HEK293 (cell line): ENCODE measurements around the gene TTLL11.

Source experiments
- CTCF ChIA-PET: fragments of 350-600 bp; formaldehyde crosslinking; extraction: SDS; loops from one replicate; lab custom pipeline; 2021; ENCODE audit warnings: antibody characterized with exemption; lab: Yijun Ruan, JAX
- POLR2A ChIA-PET: fragments of 300-600 bp; formaldehyde crosslinking; extraction: SDS; loops from one replicate; lab custom pipeline; 2020; ENCODE audit warnings: antibody characterized with exemption, inconsistent platforms; lab: Yijun Ruan, JAX
- H3K27ac ChIP-seq: fragments of 200-500 bp; sonication (Bioruptor generic); 2 replicates; pipeline ENCODE4 v1.5.1; 2014; ENCODE audit warnings: low read depth, low read length, control low read depth, inconsistent platforms; ENCODE audit errors: extremely low read depth
- H3K36me3 ChIP-seq, 2 experiments: fragments of 200-500 bp in 1 of 2; sonication (Bioruptor generic) in 1 of 2; 1 replicate in 1 of 2; 2 replicates in 1 of 2; pipeline ENCODE4 v1.5.1; 2014 to 2017; ENCODE audit warnings: inconsistent platforms in 2 of 2, low read length in 2 of 2; ENCODE audit not compliant: control insufficient read depth in 2 of 2, insufficient read depth in 1 of 2
- H3K4me1 ChIP-seq: fragments of 200-500 bp; sonication (Bioruptor generic); 2 replicates; pipeline ENCODE4 v1.5.1; 2014; ENCODE audit warnings: mild to moderate bottlenecking, low read length, inconsistent platforms; ENCODE audit not compliant: control insufficient read depth, insufficient read depth
- H3K4me3 ChIP-seq: 2 replicates; pipeline ENCODE4 v1.5.1; 2011; ENCODE audit warnings: low read depth, mild to moderate bottlenecking, control low read depth, low read length, moderate library complexity
- H3K9me3 ChIP-seq: fragments of 200-500 bp; sonication (Bioruptor generic); 2 replicates; pipeline ENCODE4 v1.5.1; 2014; ENCODE audit warnings: low read depth, low read length, inconsistent platforms; ENCODE audit not compliant: control insufficient read depth, insufficient read depth
- BCL11B ChIP-seq: fragments of 450-650 bp; formaldehyde crosslinking; IDR thresholded peaks from 2 replicates; pipeline ENCODE4 v1.5.1; 2016; ENCODE audit warnings: low read depth, missing biosample characterization, missing genetic modification characterization
- KLF16 ChIP-seq: fragments of 450-650 bp; formaldehyde crosslinking; IDR thresholded peaks from 2 replicates; pipeline ENCODE4 v1.5.1; 2017; ENCODE audit warnings: missing biosample characterization, missing genetic modification characterization
- OVOL3 ChIP-seq: fragments of 450-650 bp; formaldehyde crosslinking; IDR thresholded peaks from 2 replicates; pipeline ENCODE4 v1.5.1; 2016; ENCODE audit warnings: missing biosample characterization, missing genetic modification characterization
- PRDM1 ChIP-seq: fragments of 450-650 bp; formaldehyde crosslinking; IDR thresholded peaks from 2 replicates; pipeline ENCODE4; 2016; ENCODE audit warnings: missing biosample characterization, missing genetic modification characterization
- SP7 ChIP-seq: fragments of 450-650 bp; formaldehyde crosslinking; IDR thresholded peaks from 2 replicates; pipeline ENCODE4 v1.5.1; 2016; ENCODE audit warnings: missing biosample characterization, missing genetic modification characterization
- ZBTB48 ChIP-seq: fragments of 450-650 bp; formaldehyde crosslinking; IDR thresholded peaks from 2 replicates; pipeline ENCODE4 v1.5.1; 2016; ENCODE audit warnings: missing biosample characterization, missing genetic modification characterization
- ZEB2 ChIP-seq: fragments of 450-650 bp; formaldehyde crosslinking; IDR thresholded peaks from 2 replicates; pipeline ENCODE4 v1.5.1; 2016; ENCODE audit warnings: missing biosample characterization, missing genetic modification characterization
- ZFP41 ChIP-seq: fragments of 450-650 bp; formaldehyde crosslinking; IDR thresholded peaks from 2 replicates; pipeline ENCODE4 v1.5.1; 2016; ENCODE audit warnings: missing biosample characterization, missing genetic modification characterization, borderline replicate concordance
- ZNF155 ChIP-seq: fragments of 450-650 bp; formaldehyde crosslinking; IDR thresholded peaks from 2 replicates; pipeline ENCODE4 v1.5.1; 2016; ENCODE audit warnings: missing biosample characterization, missing genetic modification characterization
- ZNF169 ChIP-seq: fragments of 450-650 bp; formaldehyde crosslinking; IDR thresholded peaks from 2 replicates; pipeline ENCODE4 v1.5.1; 2016; ENCODE audit warnings: missing biosample characterization, missing genetic modification characterization
- ZNF23 ChIP-seq: fragments of 450-650 bp; formaldehyde crosslinking; IDR thresholded peaks from 2 replicates; pipeline ENCODE4 v1.5.1; 2016; ENCODE audit warnings: missing biosample characterization, missing genetic modification characterization, borderline replicate concordance
- ZNF266 ChIP-seq: fragments of 450-650 bp; formaldehyde crosslinking; IDR thresholded peaks from 2 replicates; pipeline ENCODE4 v1.5.1; 2016; ENCODE audit warnings: missing biosample characterization, missing genetic modification characterization, low read depth
- ZNF350 ChIP-seq: fragments of 450-650 bp; formaldehyde crosslinking; IDR thresholded peaks from 2 replicates; pipeline ENCODE4 v1.5.0; 2017; ENCODE audit warnings: missing biosample characterization, mild to moderate bottlenecking, missing genetic modification characterization
- ZNF48 ChIP-seq: fragments of 450-650 bp; formaldehyde crosslinking; IDR thresholded peaks from 2 replicates; pipeline ENCODE4 v1.5.1; 2016; ENCODE audit warnings: missing biosample characterization, missing genetic modification characterization
- ZNF610 ChIP-seq: fragments of 450-650 bp; formaldehyde crosslinking; IDR thresholded peaks from 2 replicates; pipeline ENCODE4 v1.5.1; 2016; ENCODE audit warnings: missing biosample characterization, missing genetic modification characterization, borderline replicate concordance
- ZNF626 ChIP-seq: fragments of 450-650 bp; sonication (Bioruptor Pico); formaldehyde crosslinking; IDR thresholded peaks from 2 replicates; pipeline ENCODE4 v1.5.1; 2018; ENCODE audit warnings: missing biosample characterization, missing genetic modification characterization, inconsistent platforms
- ZNF747 ChIP-seq: fragments of 450-650 bp; formaldehyde crosslinking; IDR thresholded peaks from 2 replicates; pipeline ENCODE4 v1.5.1; 2016; ENCODE audit warnings: missing biosample characterization, missing genetic modification characterization
- ZNF792 ChIP-seq: fragments of 450-650 bp; formaldehyde crosslinking; IDR thresholded peaks from 2 replicates; pipeline ENCODE4 v1.5.1; 2016; ENCODE audit warnings: missing biosample characterization, missing genetic modification characterization
- ZNF837 ChIP-seq: fragments of 450-650 bp; formaldehyde crosslinking; IDR thresholded peaks from 2 replicates; pipeline ENCODE4 v1.5.1; 2016; ENCODE audit warnings: missing biosample characterization, missing genetic modification characterization
- ZSCAN30 ChIP-seq: fragments of 450-650 bp; IDR thresholded peaks from 2 replicates; pipeline ENCODE4 v1.5.1; 2018; ENCODE audit warnings: missing biosample characterization, mild to moderate bottlenecking, missing genetic modification characterization, moderate library complexity
- TF ChIP-seq, protein P1 (sequence below): fragments of 450-650 bp; formaldehyde crosslinking; IDR thresholded peaks from 2 replicates; pipeline ENCODE4 v1.5.1; 2016; ENCODE audit warnings: missing biosample characterization, missing genetic modification characterization
- TF ChIP-seq, protein P2 (sequence below): fragments of 450-650 bp; formaldehyde crosslinking; IDR thresholded peaks from 2 replicates; pipeline ENCODE4 v1.5.1; 2016; ENCODE audit warnings: missing biosample characterization, missing genetic modification characterization, borderline replicate concordance
- TF ChIP-seq, protein P3 (sequence below): fragments of 450-650 bp; formaldehyde crosslinking; IDR thresholded peaks from 2 replicates; pipeline ENCODE4 v1.5.1; 2016; ENCODE audit warnings: missing biosample characterization, missing genetic modification characterization, low read depth
- TF ChIP-seq, protein P4 (sequence below): fragments of 450-650 bp; formaldehyde crosslinking; IDR thresholded peaks from 2 replicates; pipeline ENCODE4 v1.5.1; 2016; ENCODE audit warnings: missing biosample characterization, missing genetic modification characterization

TTLL11 gene

DNA sequence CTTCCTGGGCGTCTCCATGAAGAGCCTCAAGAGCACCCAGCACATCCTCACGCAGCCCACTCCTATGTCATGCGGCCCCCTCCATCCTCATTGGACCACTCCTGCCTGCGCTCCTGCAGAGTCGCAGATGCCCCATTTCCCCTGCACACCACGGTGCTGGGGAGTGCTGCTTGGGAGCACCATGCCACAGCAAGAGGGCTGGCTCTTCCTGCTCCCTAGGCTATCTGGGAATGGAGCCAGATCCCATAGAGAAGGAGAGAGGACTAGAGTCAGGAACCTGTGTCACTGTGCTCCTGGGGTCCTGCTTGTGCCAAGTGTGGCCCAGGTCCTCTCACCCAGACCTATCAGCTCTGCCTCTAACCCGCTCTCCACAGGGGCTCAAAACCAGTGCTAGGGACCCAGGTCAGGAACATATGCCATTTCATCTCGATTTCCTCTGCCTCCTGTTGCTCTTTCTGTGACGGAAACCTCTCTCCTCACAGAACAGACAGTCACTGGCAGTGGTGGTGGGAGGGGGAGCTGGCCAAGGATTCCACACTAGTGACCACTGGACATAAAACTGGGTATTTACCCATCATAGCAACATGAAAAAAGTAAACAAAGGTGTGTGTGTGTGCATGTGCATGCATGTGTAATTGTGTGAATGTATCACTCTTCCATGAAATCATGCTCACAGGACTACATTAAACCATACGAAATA, 178.4 kb downstream of the TTLL11 start (continued):
- no peak for TF ChIP-seq ZNF610 (tag by site-specific recombination)
- no peak for TF ChIP-seq PRDM1 (tag by site-specific recombination)
- TF ChIP-seq, protein P1, sequence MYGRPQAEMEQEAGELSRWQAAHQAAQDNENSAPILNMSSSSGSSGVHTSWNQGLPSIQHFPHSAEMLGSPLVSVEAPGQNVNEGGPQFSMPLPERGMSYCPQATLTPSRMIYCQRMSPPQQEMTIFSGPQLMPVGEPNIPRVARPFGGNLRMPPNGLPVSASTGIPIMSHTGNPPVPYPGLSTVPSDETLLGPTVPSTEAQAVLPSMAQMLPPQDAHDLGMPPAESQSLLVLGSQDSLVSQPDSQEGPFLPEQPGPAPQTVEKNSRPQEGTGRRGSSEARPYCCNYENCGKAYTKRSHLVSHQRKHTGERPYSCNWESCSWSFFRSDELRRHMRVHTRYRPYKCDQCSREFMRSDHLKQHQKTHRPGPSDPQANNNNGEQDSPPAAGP (tag by site-specific recombination), result no peak
- no peak for TF ChIP-seq ZSCAN30 (tag by site-specific recombination)
- no peak for TF ChIP-seq ZNF266 (tag by site-specific recombination)

DNA sequence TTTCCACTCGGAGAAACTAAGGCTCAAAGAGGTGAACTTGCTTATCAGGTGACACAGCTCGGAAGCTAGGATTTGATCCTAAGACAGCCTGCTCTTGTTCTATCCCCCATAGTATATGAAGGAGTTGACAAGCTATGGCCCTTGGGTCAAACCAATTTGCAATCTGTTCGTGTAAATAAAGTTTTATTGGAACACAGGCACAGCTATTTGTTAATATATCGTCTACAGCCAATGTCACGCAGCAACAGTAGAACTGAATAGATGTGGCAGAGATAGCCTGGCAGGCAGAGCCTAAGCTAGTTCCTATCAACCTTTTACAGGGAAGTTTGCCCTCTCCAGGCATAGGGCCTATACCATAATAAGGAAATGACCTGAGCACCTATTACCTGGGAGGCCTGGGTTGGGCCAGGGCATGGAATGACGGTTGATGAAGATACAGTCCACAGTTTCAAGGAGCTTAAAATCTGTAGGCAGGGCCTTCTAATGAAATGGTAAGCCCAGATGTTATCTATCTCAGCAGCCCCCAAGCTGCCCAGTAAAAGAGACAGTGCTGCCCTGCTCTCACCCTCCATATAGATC, 179.0 kb downstream of the TTLL11 start:
- Histone ChIP-seq H3K4me1 (peaks cover 7% of the 10 kb centered on the region), H3K27ac (no peak overlapping the region), H3K9me3 (no peaks in the 10 kb centered on the region), H3K4me3 (no peak overlapping the region), H3K36me3 (no peaks in the 10 kb centered on the region)
- ChIA-PET POLR2A (no interaction called here), CTCF (no interaction called here)
- TF ChIP-seq ZNF48 (tag by site-specific recombination) (no peak), ZNF747 (no peak), ZNF626 (no peak), ZNF23 (tag by site-specific recombination) (no peak), ZNF837 (tag by site-specific recombination) (no peak), OVOL3 (tag by site-specific recombination) (no peak), ZNF792 (tag by site-specific recombination) (no peak), ZNF350 (tag by site-specific recombination) (no peak), ZNF266 (tag by site-specific recombination) (no peak), ZEB2 (no peak), BCL11B (tag by site-specific recombination) (no peak), ZBTB48 (tag by site-specific recombination) (no peak), ZNF155 (tag by site-specific recombination) (no peak), SP7 (tag by site-specific recombination) (no peak), ZNF169 (tag by site-specific recombination) (no peak), KLF16 (tag by site-specific recombination) (no peak), ZFP41 (no peak)
- TF ChIP-seq, protein P2, sequence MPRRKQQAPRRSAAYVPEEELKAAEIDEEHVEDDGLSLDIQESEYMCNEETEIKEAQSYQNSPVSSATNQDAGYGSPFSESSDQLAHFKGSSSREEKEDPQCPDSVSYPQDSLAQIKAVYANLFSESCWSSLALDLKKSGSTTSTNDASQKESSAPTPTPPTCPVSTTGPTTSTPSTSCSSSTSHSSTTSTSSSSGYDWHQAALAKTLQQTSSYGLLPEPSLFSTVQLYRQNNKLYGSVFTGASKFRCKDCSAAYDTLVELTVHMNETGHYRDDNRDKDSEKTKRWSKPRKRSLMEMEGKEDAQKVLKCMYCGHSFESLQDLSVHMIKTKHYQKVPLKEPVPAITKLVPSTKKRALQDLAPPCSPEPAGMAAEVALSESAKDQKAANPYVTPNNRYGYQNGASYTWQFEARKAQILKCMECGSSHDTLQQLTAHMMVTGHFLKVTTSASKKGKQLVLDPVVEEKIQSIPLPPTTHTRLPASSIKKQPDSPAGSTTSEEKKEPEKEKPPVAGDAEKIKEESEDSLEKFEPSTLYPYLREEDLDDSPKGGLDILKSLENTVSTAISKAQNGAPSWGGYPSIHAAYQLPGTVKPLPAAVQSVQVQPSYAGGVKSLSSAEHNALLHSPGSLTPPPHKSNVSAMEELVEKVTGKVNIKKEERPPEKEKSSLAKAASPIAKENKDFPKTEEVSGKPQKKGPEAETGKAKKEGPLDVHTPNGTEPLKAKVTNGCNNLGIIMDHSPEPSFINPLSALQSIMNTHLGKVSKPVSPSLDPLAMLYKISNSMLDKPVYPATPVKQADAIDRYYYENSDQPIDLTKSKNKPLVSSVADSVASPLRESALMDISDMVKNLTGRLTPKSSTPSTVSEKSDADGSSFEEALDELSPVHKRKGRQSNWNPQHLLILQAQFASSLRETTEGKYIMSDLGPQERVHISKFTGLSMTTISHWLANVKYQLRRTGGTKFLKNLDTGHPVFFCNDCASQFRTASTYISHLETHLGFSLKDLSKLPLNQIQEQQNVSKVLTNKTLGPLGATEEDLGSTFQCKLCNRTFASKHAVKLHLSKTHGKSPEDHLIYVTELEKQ (tag by site-specific recombination), result no peak
- TF ChIP-seq, protein P3, sequence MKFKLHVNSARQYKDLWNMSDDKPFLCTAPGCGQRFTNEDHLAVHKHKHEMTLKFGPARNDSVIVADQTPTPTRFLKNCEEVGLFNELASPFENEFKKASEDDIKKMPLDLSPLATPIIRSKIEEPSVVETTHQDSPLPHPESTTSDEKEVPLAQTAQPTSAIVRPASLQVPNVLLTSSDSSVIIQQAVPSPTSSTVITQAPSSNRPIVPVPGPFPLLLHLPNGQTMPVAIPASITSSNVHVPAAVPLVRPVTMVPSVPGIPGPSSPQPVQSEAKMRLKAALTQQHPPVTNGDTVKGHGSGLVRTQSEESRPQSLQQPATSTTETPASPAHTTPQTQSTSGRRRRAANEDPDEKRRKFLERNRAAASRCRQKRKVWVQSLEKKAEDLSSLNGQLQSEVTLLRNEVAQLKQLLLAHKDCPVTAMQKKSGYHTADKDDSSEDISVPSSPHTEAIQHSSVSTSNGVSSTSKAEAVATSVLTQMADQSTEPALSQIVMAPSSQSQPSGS, result no peak
- TF ChIP-seq, protein P4, sequence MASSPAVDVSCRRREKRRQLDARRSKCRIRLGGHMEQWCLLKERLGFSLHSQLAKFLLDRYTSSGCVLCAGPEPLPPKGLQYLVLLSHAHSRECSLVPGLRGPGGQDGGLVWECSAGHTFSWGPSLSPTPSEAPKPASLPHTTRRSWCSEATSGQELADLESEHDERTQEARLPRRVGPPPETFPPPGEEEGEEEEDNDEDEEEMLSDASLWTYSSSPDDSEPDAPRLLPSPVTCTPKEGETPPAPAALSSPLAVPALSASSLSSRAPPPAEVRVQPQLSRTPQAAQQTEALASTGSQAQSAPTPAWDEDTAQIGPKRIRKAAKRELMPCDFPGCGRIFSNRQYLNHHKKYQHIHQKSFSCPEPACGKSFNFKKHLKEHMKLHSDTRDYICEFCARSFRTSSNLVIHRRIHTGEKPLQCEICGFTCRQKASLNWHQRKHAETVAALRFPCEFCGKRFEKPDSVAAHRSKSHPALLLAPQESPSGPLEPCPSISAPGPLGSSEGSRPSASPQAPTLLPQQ (tag by site-specific recombination), result no peak
